Stimulated activated memory B cell treated with anti-CD40 and anti-IgM and Interleukin-4, amounts not matched to agents 10 μg/mL and 1 μg/mL and 100 μg/mL, for 72 hours (primary cell): ENCODE results near the gene PTPRN2.
"Not testable (repeated sequence)": the region's sequence is repeated elsewhere in the genome, so short reads cannot be mapped to it uniquely, and the experiment has no call there.

Experiments used
- ATAC-seq: fragments of 150-1000 bp; cut with Tn5 transposase; 2 replicates; pipeline ENCODE4 v1.10.0; 2021
- H3K27ac Mint-ChIP-seq: one replicate; pipeline ENCODE4 v1.8.0; 2022; ENCODE audit warnings: mild to moderate bottlenecking, mixed read lengths
- H3K27me3 Mint-ChIP-seq: one replicate; pipeline ENCODE4 v1.8.0; 2022; ENCODE audit warnings: mixed read lengths
- H3K36me3 Mint-ChIP-seq: one replicate; pipeline ENCODE4 v1.8.0; 2022; ENCODE audit warnings: mixed read lengths
- H3K4me1 Mint-ChIP-seq: one replicate; pipeline ENCODE4 v1.8.0; 2022; ENCODE audit warnings: mixed read lengths
- H3K4me3 Mint-ChIP-seq: one replicate; pipeline ENCODE4 v1.8.0; 2022; ENCODE audit warnings: mild to moderate bottlenecking, moderate library complexity, mixed read lengths
- H3K9me3 Mint-ChIP-seq: one replicate; pipeline ENCODE4 v1.8.0; 2022; ENCODE audit warnings: mixed read lengths

Gene PTPRN2

GRCh38 chr7:157595086-157595855 lies 992.4 kb downstream of the PTPRN2 start:
- Mint-ChIP-seq H3K4me3 (no peak overlapping the region), H3K4me1 (no peaks in the 10 kb centered on the region), H3K36me3 (no peaks in the 10 kb centered on the region), H3K27me3 (no peaks in the 10 kb centered on the region), H3K27ac (no peak overlapping the region), H3K9me3 (peaks cover 3% of the 10 kb centered on the region)
- ATAC-seq, result no peak

DNA sequence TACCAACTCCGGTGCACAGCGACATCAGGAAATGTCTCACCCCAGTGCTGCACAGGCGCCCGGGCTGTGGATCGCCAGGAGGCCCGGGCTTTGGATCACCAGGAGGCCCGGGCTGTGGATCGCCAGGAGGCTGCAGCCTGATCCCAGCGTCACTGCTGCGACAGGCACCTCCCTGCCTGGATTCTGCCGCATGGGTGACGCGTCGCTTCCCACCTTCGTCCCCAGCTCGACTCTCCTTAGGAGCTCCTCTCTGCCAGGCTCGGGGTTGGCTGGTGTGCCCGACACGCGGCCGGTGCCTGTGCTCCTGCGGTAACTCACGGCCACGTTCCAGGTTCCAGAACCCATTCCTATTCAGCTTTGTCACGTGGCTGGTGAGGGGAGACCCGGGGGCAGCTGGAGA lies 993.3 kb downstream of the PTPRN2 start:
- Mint-ChIP-seq H3K36me3 (no peaks in the 10 kb centered on the region), H3K9me3 (peaks cover 3% of the 10 kb centered on the region), H3K4me3 (no peak overlapping the region), H3K27me3 (no peaks in the 10 kb centered on the region), H3K27ac (no peak overlapping the region), H3K4me1 (no peaks in the 10 kb centered on the region)
- no peak for ATAC-seq

- no peak overlapping the region for H3K4me3 Mint-ChIP-seq
- H3K9me3 Mint-ChIP-seq, result peaks cover 3% of the 10 kb centered on the region
- no peak for ATAC-seq
- H3K36me3 Mint-ChIP-seq, result no peaks in the 10 kb centered on the region
- no peak overlapping the region for H3K27ac Mint-ChIP-seq
- H3K4me1 Mint-ChIP-seq, result no peaks in the 10 kb centered on the region
- H3K27me3 Mint-ChIP-seq, result no peaks in the 10 kb centered on the region
Measured at GRCh38 chr7:157593541-157593940, 994.1 kb downstream of the PTPRN2 start.

DNA sequence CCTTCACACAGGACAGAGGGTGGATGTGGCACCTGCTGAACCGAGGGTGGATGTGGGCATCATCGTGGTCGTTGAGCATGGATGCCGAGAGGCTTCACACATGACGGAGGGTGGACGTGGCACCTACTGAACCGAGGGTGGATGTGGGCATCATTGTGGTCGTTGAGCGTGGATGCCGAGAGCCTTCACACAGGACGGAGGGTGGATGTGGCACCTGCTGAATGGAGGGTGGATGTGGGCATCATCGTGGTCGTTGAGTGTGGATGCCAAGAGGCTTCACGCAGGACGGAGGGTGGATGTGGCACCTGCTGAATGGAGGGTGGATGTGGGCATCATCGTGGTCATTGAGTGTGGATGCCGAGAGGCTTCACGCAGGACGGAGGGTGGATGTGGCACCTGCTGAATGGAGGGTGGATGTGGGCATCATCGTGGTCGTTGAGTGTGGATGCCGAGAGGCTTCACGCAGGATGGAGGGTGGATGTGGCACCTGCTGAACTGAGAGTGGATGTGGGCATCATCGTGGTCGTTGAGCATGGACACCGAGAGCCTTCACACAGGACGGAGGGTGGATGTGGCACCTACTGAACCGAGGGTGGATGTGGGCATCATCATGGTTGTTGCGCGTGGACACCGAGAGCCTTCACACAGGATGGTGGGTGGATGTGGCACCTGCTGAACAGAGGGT lies 994.8 kb downstream of the PTPRN2 start:
- not testable (repeated sequence) for ATAC-seq, H3K4me3 Mint-ChIP-seq, H3K9me3 Mint-ChIP-seq

GRCh38 chr7:157590526-157590925 lies 997.1 kb downstream of the PTPRN2 start:
- Mint-ChIP-seq H3K4me3 (no peak overlapping the region), H3K36me3 (no peaks in the 10 kb centered on the region), H3K27me3 (peaks cover 15% of the 10 kb centered on the region), H3K4me1 (no peaks in the 10 kb centered on the region), H3K9me3 (peaks cover 3% of the 10 kb centered on the region), H3K27ac (no peak overlapping the region)
- ATAC-seq, result no peak

More for the DNA sequence above, 994.8 kb downstream of the PTPRN2 start:
- H3K27me3 Mint-ChIP-seq, H3K4me1 Mint-ChIP-seq, H3K27ac Mint-ChIP-seq, H3K36me3 Mint-ChIP-seq: not testable (repeated sequence)

DNA sequence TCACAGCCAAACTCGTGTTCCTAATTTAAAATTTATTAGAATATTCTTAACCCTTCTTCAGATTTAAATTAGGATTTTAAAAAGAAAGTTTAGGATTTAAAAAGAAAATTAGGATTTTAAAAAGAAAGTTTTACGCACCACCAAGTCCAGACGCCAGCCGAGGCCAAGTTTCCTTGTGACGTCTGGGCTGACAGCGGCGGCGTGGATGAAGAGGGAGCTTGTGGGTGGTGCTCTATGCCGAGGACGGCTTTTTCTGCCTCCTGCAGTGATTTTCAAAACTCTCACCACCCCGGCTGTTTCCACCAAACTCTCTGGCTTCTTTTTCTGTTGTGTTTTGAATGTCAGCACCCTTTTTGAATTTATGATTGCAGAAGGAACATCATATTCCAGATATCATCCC lies 997.9 kb downstream of the PTPRN2 start:
- no peak for ATAC-seq
- no peak overlapping the region for H3K27ac Mint-ChIP-seq
- no peaks in the 10 kb centered on the region for H3K36me3 Mint-ChIP-seq
- H3K4me3 Mint-ChIP-seq, result no peak overlapping the region
- peaks cover 23% of the 10 kb centered on the region for H3K27me3 Mint-ChIP-seq
- no peaks in the 10 kb centered on the region for H3K4me1 Mint-ChIP-seq
- H3K9me3 Mint-ChIP-seq, result peaks cover 3% of the 10 kb centered on the region

- H3K4me3 Mint-ChIP-seq, result no peak overlapping the region
- ATAC-seq, result no peak
Measured at GRCh38 chr7:157587805-157588560, 999.6 kb downstream of the PTPRN2 start.

GRCh38 chr7:157587051-157587804 lies 1000.4 kb downstream of the PTPRN2 start:
- Mint-ChIP-seq H3K9me3 (no peaks in the 10 kb centered on the region), H3K27me3 (peaks cover 29% of the 10 kb centered on the region), H3K27ac (no peak overlapping the region), H3K36me3 (no peaks in the 10 kb centered on the region), H3K4me3 (no peak overlapping the region), H3K4me1 (no peaks in the 10 kb centered on the region)
- no peak for ATAC-seq

More at GRCh38 chr7:157587805-157588560, 999.6 kb downstream of the PTPRN2 start:
- no peak overlapping the region for H3K27ac Mint-ChIP-seq
- peaks cover 29% of the 10 kb centered on the region for H3K27me3 Mint-ChIP-seq
- H3K9me3 Mint-ChIP-seq, result peaks cover under 1% of the 10 kb centered on the region
- no peaks in the 10 kb centered on the region for H3K4me1 Mint-ChIP-seq
- H3K36me3 Mint-ChIP-seq, result no peaks in the 10 kb centered on the region

DNA sequence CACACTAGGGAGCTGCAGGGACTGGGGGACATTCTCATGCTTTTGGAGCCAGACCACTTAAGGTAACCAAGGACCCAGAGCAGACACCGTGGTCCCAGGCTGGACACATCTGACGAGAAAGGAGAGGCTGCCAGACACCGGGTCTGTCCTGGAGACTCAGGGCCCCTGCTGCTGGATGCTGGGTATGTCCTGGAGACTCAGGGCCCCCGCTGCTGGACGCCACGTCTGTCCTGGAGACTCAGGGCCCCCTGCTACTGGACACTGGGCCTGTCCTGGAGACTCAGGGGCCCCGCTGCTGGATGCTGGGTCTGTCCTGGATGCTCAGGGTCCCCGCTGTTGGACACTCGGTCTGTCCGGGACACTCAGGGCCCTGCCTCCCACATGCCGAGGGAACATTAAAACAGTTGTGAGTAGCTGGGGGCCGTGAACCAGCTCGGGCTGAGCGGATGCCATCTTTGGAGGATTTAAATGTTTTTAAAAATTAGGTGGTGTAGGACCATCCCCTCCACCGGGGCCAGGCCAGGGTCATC lies 1001.1 kb downstream of the PTPRN2 start:
- no peak overlapping the region for H3K27ac Mint-ChIP-seq
- H3K36me3 Mint-ChIP-seq, result no peaks in the 10 kb centered on the region
- ATAC-seq, result no peak
- no peaks in the 10 kb centered on the region for H3K4me1 Mint-ChIP-seq
- H3K9me3 Mint-ChIP-seq, result no peaks in the 10 kb centered on the region
- no peak overlapping the region for H3K4me3 Mint-ChIP-seq
- peaks cover 29% of the 10 kb centered on the region for H3K27me3 Mint-ChIP-seq

GRCh38 chr7:157585113-157585861 lies 1002.3 kb downstream of the PTPRN2 start:
- no peak for ATAC-seq
- H3K27me3 Mint-ChIP-seq, result peaks cover 29% of the 10 kb centered on the region
- H3K9me3 Mint-ChIP-seq, result no peaks in the 10 kb centered on the region
- H3K36me3 Mint-ChIP-seq, result no peaks in the 10 kb centered on the region
- no peak overlapping the region for H3K27ac Mint-ChIP-seq
- H3K4me1 Mint-ChIP-seq, result no peaks in the 10 kb centered on the region
- peak overlapping the region; percentile 49 for H3K4me3 Mint-ChIP-seq

DNA sequence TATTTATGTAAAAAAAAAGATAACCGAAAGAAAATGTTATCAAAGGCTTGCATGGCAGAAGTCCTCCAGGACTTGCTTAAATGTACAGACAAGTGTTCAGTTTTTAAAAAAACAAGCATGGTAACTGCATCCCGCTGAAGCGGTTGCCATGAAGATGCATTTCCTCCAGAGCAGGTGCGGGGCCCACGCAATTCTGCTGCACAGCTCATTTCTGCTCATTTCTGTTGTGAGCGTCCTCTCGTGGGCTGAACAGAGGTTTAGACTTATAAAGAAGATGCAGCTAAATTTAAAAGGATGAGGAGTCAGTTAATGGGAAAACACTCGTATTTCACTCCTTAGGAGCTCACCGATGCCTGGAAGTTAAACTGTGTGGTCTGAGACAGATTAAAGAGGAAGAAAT lies 1003.2 kb downstream of the PTPRN2 start:
- H3K4me3 Mint-ChIP-seq, result no peak overlapping the region
- no peak for ATAC-seq

GRCh38 chr7:157581740-157582139 lies 1005.9 kb downstream of the PTPRN2 start:
- no peak for ATAC-seq
- peaks cover under 1% of the 10 kb centered on the region for H3K4me1 Mint-ChIP-seq
- H3K27ac Mint-ChIP-seq, result no peak overlapping the region
- H3K9me3 Mint-ChIP-seq, result no peaks in the 10 kb centered on the region
- no peak overlapping the region for H3K4me3 Mint-ChIP-seq
- H3K27me3 Mint-ChIP-seq, result peaks cover 26% of the 10 kb centered on the region
- H3K36me3 Mint-ChIP-seq, result no peaks in the 10 kb centered on the region

More for the DNA sequence above, 1003.2 kb downstream of the PTPRN2 start:
- Mint-ChIP-seq H3K4me1 (no peaks in the 10 kb centered on the region), H3K27ac (no peak overlapping the region), H3K36me3 (no peaks in the 10 kb centered on the region), H3K9me3 (no peaks in the 10 kb centered on the region), H3K27me3 (peaks cover 29% of the 10 kb centered on the region)

DNA sequence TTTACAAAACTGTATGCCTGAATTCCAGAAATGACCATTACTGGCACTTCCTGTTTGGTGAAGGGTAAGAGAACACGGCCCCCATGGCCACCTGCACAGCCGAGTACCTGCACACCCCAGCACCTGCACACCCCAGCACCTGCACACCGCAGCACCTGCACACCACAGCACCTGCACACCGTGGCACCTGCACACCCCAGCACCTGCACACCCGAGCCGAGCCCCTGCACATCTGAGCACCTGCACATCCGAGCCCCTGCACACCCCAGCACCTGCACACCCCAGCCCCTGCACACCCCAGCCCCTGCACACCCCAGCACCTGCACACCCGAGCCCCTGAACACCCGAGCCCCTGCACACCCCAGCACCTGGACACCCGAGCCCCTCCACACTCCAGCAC lies 1007.3 kb downstream of the PTPRN2 start:
- Mint-ChIP-seq H3K9me3 (no peaks in the 10 kb centered on the region), H3K36me3 (no peaks in the 10 kb centered on the region), H3K27ac (no peak overlapping the region), H3K4me1 (peaks cover 7% of the 10 kb centered on the region), H3K27me3 (peaks cover 12% of the 10 kb centered on the region), H3K4me3 (no peak overlapping the region)
- ATAC-seq, result no peak

GRCh38 chr7:157579425-157579824 lies 1008.2 kb downstream of the PTPRN2 start:
- ATAC-seq, result no peak
- Mint-ChIP-seq H3K36me3 (no peaks in the 10 kb centered on the region), H3K4me3 (no peak overlapping the region), H3K27ac (no peak overlapping the region), H3K27me3 (peaks cover 3% of the 10 kb centered on the region), H3K4me1 (peaks cover 7% of the 10 kb centered on the region), H3K9me3 (no peaks in the 10 kb centered on the region)
